ENCODE results near the gene UBAC1.

Gene UBAC1

GRCh38 chr9:135929656-135930445, 31.3 kb downstream of the UBAC1 start (continued):
- TF ChIP-seq POU6F1 (CRISPR knock-in tag; IDR thresholded peaks at IDR 0.05; ENCODE audit: borderline replicate concordance, low read depth) = no peak
- no peak for TF ChIP-seq OSR1 (CRISPR knock-in tag; IDR thresholded peaks at IDR 0.05)
- TF ChIP-seq ISL1 (CRISPR knock-in tag; IDR thresholded peaks at IDR 0.05) = no peak

GRCh38 chr9:135928731-135929655, 32.2 kb downstream of the UBAC1 start:
- TF ChIP-seq ZC3H10 (CRISPR knock-in tag; IDR thresholded peaks at IDR 0.05) = no peak
- TF ChIP-seq TSHZ2 (CRISPR knock-in tag; IDR thresholded peaks at IDR 0.05) = no peak
- TF ChIP-seq ESRRG (CRISPR knock-in tag; IDR thresholded peaks at IDR 0.05) = no peak
- TF ChIP-seq BACH2 (CRISPR knock-in tag; IDR thresholded peaks at IDR 0.05; ENCODE audit: borderline replicate concordance) = no peak
- no peak for TF ChIP-seq ARNTL (CRISPR knock-in tag; IDR thresholded peaks at IDR 0.05; ENCODE audit: borderline replicate concordance, low read depth)
- no peak for TF ChIP-seq TCF4 (CRISPR knock-in tag; IDR thresholded peaks at IDR 0.05; ENCODE audit: borderline replicate concordance)
- TF ChIP-seq RARB (CRISPR knock-in tag; IDR thresholded peaks at IDR 0.05) = no peak
- no peak for TF ChIP-seq CREB5 (CRISPR knock-in tag; IDR thresholded peaks at IDR 0.05; ENCODE audit: low read depth)
- TF ChIP-seq PATZ1 (CRISPR knock-in tag; IDR thresholded peaks at IDR 0.05; ENCODE audit: borderline replicate concordance) = no peak
- TF ChIP-seq ZNF70 (CRISPR knock-in tag; IDR thresholded peaks at IDR 0.05) = no peak
- TF ChIP-seq ZNF8 (CRISPR knock-in tag; IDR thresholded peaks at IDR 0.05) = no peak
- no peak for TF ChIP-seq ZFP30 (CRISPR knock-in tag; IDR thresholded peaks at IDR 0.05)
- no peak for TF ChIP-seq OSR1 (CRISPR knock-in tag; IDR thresholded peaks at IDR 0.05)
- TF ChIP-seq CSRNP3 (CRISPR knock-in tag; IDR thresholded peaks at IDR 0.05) = no peak
- TF ChIP-seq PPARA (CRISPR knock-in tag; IDR thresholded peaks at IDR 0.05; ENCODE audit: borderline replicate concordance) = no peak
- no peak for TF ChIP-seq ISL1 (CRISPR knock-in tag; IDR thresholded peaks at IDR 0.05)
- no peak for TF ChIP-seq GLIS3 (CRISPR knock-in tag; IDR thresholded peaks at IDR 0.05)
- ATAC-seq = no peak

All from SK-N-SH treated with all-trans-retinoic acid at 6 μM for 48 hours (cell line).